Left renal pelvis (tissue), 4 donors: ENCODE measurements around the gene DGKA. TPM values are rescaled to one million over a fixed set of nuclear protein-coding genes. Genes with fewer than 3 reads are reported as not detected.
"Not testable (repeated sequence)": the region's sequence is repeated elsewhere in the genome, so short reads cannot be mapped to it uniquely, and the experiment has no call there.

Source experiments
- DNase-seq, 4 donors: peaks; one replicate each; pipeline ENCODE4 v3.0.0-alpha.2; 2013; ENCODE audit warnings: low read depth in 4 of 4, low spot score in 3 of 4
- polyA plus RNA-seq, 4 donors: library from polyadenylated mRNA; unstranded; fragments of 120-200 nt; gene quantifications; one replicate each; pipeline ENCODE4 v1.2.1, GENCODE V29; 2013; ENCODE audit not compliant: insufficient read length in 4 of 4

The DGKA gene
- polyA plus RNA-seq, 4 donors: 18.2 to 28.1 (median 23.5) TPM

GRCh38 chr12:55965941-55966407 lies 35.0 kb downstream of the DGKA start, which contains the start of gene PMEL:
PMEL (minus strand) TSS chr12:55966042; CDS start chr12:55966011, 31 bp downstream.
- DNase-seq: no peak

- DNase-seq: peak; percentile 70 to 85 (median 82)
Observed at GRCh38 chr12:55966408-55967281, 35.7 kb downstream of the DGKA start, which contains the start of gene CDK2. CDK2 (plus strand) TSS chr12:55966830; CDS start chr12:55967009, 179 bp downstream.

- DNase-seq: no peak
Observed at GRCh38 chr12:55969356-55969755, 38.4 kb downstream of the DGKA start.

GRCh38 chr12:55970775-55971174 lies 39.8 kb downstream of the DGKA start:
- no peak for DNase-seq

- no peak for DNase-seq
Observed at GRCh38 chr12:55972042-55972441, 41.1 kb downstream of the DGKA start.

- DNase-seq: no peak
Observed at GRCh38 chr12:55972456-55972855, 41.5 kb downstream of the DGKA start.

GRCh38 chr12:55972911-55973598 lies 42.1 kb downstream of the DGKA start:
- DNase-seq: no peak

GRCh38 chr12:55973599-55974307 lies 42.8 kb downstream of the DGKA start, which contains the start of gene RAB5B:
RAB5B (plus strand) TSS chr12:55974078; CDS start chr12:55986961, 12,883 bp downstream.
- DNase-seq: peak; percentile 99 to 100 (median 100)

GRCh38 chr12:55974308-55974730 lies 43.4 kb downstream of the DGKA start:
- no peak for DNase-seq

- DNase-seq: no peak
Observed at GRCh38 chr12:55978393-55978792, 47.4 kb downstream of the DGKA start.

- no peak for DNase-seq
Observed at GRCh38 chr12:55979069-55979468, 48.1 kb downstream of the DGKA start.

- DNase-seq: not testable (repeated sequence)
Observed at GRCh38 chr12:55981882-55982281, 50.9 kb downstream of the DGKA start.

- no peak for DNase-seq
Observed at GRCh38 chr12:55982319-55982936, 51.5 kb downstream of the DGKA start.

- DNase-seq: no peak
Observed at GRCh38 chr12:55983232-55983842, 52.4 kb downstream of the DGKA start.

GRCh38 chr12:55984861-55985260 lies 53.9 kb downstream of the DGKA start:
- DNase-seq: no peak

- no peak for DNase-seq
Observed at GRCh38 chr12:55985341-55985740, 54.4 kb downstream of the DGKA start.

- DNase-seq: not testable (repeated sequence)
Observed at GRCh38 chr12:55985976-55986375, 55.0 kb downstream of the DGKA start.

- DNase-seq: no peak
Observed at GRCh38 chr12:55991110-55991509, 60.1 kb downstream of the DGKA start.

GRCh38 chr12:55993230-55993853 lies 62.4 kb downstream of the DGKA start:
- DNase-seq: no peak
